PC-9 (cell line): Measurements from ENCODE around the gene IMMP2L.

ENCODE experiments used
- CTCF ChIP-seq: fragments of 200-600 bp; sonication (generic); conservative IDR thresholded peaks from 2 replicates; pipeline ENCODE4 v1.6.1; 2017; ENCODE audit warnings: mixed run types, antibody characterized with exemption, mild to moderate bottlenecking, moderate library complexity
- EZH2 ChIP-seq: fragments of 200-600 bp; sonication (generic); IDR thresholded peaks from 2 replicates; pipeline ENCODE4 v1.8.0; 2017; ENCODE audit warnings: antibody characterized with exemption, low read depth

GRCh38 chr7:111477462-111478225 lies 84.6 kb downstream of the IMMP2L start:
- TF ChIP-seq CTCF (no peak), EZH2 (no peak)
